GM12878 (cell line): Measurements from ENCODE around the gene USP34. TPM values are rescaled to one million over a fixed set of nuclear protein-coding genes. Genes with fewer than 3 reads are reported as not detected.
A peak's percentile ranks its signal among the peaks of the same experiment; 100 is the strongest.
"Not testable (repeated sequence)": the region's sequence is repeated elsewhere in the genome, so short reads cannot be mapped to it uniquely, and the experiment has no call there.

Experiments
- ATAC-seq: fragments of 200-7000 bp; cut with Tn5 transposase; 3 replicates; pipeline ENCODE4 v1.9.1; 2020; ENCODE audit warnings: mild to moderate bottlenecking, moderate library complexity
- BruUV-seq: library from RNA; stranded (reverse); fragments of 400-500 nt; replicated peaks from 2 replicates; lab custom pipeline; 2021; lab: Mats Ljungman, UMichigan
- CTCF ChIA-PET: fragments of 300-600 bp; sonication (Branson Sonifier 250); formaldehyde crosslinking; extraction: SDS; loops from one replicate; lab custom pipeline; 2021; ENCODE audit warnings: inconsistent platforms; lab: Yijun Ruan, JAX
- POLR2A ChIA-PET: fragments of 350-600 bp; formaldehyde crosslinking; extraction: SDS; loops from one replicate; lab custom pipeline; 2021; ENCODE audit warnings: inconsistent platforms; lab: Charles Lee
- RAD21 ChIA-PET: fragments of 300-600 bp; sonication (Branson Sonifier 250); formaldehyde crosslinking; loops from one replicate; lab custom pipeline; 2023; ENCODE audit warnings: antibody characterized with exemption; ENCODE audit not compliant: unreplicated experiment; lab: Charles Lee
- SMC1A ChIA-PET: fragments of 300-600 bp; sonication (Branson Sonifier 250); formaldehyde crosslinking; loops from one replicate; lab custom pipeline; 2023; ENCODE audit not compliant: unreplicated experiment, uncharacterized antibody; lab: Charles Lee
- DNase-seq: peaks from one replicate; pipeline ENCODE4 v3.0.0-alpha.2; 2011; ENCODE audit warnings: low read depth, low spot score
- FAIRE-seq: peaks from 3 replicates; lab custom pipeline; 2011; peaks lifted over from hg19 to GRCh38; lab: Jason Lieb, UNC
- H2AFZ ChIP-seq: 2 replicates; pipeline ENCODE4 v1.6.0; 2011; ENCODE audit warnings: low read depth, low read length, control low read depth; ENCODE audit not compliant: control insufficient read depth
- H3K27ac ChIP-seq: 2 replicates; pipeline ENCODE4 v1.5.1; 2011; ENCODE audit warnings: control low read depth; ENCODE audit not compliant: control insufficient read depth, insufficient read depth
- H3K27me3 ChIP-seq, 2 experiments: replicated peaks in 1 of 2; 2 replicates each; pipeline versions ENCODE4 v1.6.0 to v1.6.1; 2011; ENCODE audit warnings: low read length in 1 of 2; ENCODE audit not compliant: control insufficient read depth in 2 of 2, insufficient read depth in 2 of 2
- H3K36me3 ChIP-seq, 2 experiments: 2 replicates each; pipeline ENCODE4 v1.5.1; 2011; ENCODE audit warnings: low read length in 1 of 2; ENCODE audit not compliant: control insufficient read depth in 2 of 2, insufficient read depth in 2 of 2
- H3K4me1 ChIP-seq: 2 replicates; pipeline ENCODE4 v1.6.1; 2011; ENCODE audit warnings: mild to moderate bottlenecking, low read length, moderate library complexity, mixed read lengths; ENCODE audit not compliant: control insufficient read depth, insufficient read depth
- H3K4me2 ChIP-seq: 2 replicates; pipeline ENCODE4 v1.6.0; 2011; ENCODE audit warnings: control low read depth; ENCODE audit not compliant: control insufficient read depth, insufficient read depth
- H3K4me3 ChIP-seq: fragments of 200-600 bp; sonication (generic); 2 replicates; pipeline ENCODE4 v1.5.1; 2016
- H3K79me2 ChIP-seq: 2 replicates; pipeline ENCODE4 v1.6.0; 2011; ENCODE audit warnings: low read length; ENCODE audit not compliant: control insufficient read depth, insufficient read depth
- H3K9ac ChIP-seq: 2 replicates; pipeline ENCODE4 v1.8.0; 2011; ENCODE audit warnings: low read length, control low read depth, mixed read lengths; ENCODE audit not compliant: control insufficient read depth, insufficient read depth
- H3K9me3 ChIP-seq: replicated peaks from 3 replicates; pipeline ENCODE4 v1.5.1; 2011; ENCODE audit warnings: mild to moderate bottlenecking, low read length; ENCODE audit not compliant: control insufficient read depth, insufficient read depth
- H4K20me1 ChIP-seq: 2 replicates; pipeline ENCODE4 v1.6.0; 2011; ENCODE audit not compliant: control insufficient read depth, insufficient read depth
- BHLHE40 ChIP-seq, 2 experiments: fragments of 450-650 bp in 1 of 2; IDR thresholded peaks; 2 replicates each; pipeline ENCODE4 v1.6.1; 2011 to 2017; ENCODE audit warnings: low read depth in 2 of 2, borderline replicate concordance in 1 of 2, improper control_type of control experiment in 1 of 2, low read length in 1 of 2, mild to moderate bottlenecking in 1 of 2
- WGBS: methylation state at CpG from one replicate; pipeline ENCODE4 v1.1.6; 2016; ENCODE audit warnings: low lambda C conversion rate; ENCODE audit not compliant: insufficient replicate concordance, insufficient coverage; ENCODE audit errors: missing lambda C conversion rate; 5-methylcytosine and 5-hydroxymethylcytosine counted together
- in situ Hi-C: fragments of 300-500 bp; cut with MboI; formaldehyde crosslinking; loops from 9 replicates; pipeline ENCODE4 v1.14.3; 2018; ENCODE audit warnings: mixed read lengths
- intact Hi-C: fragments of 100-400 bp; cut with micrococcal nuclease; formaldehyde crosslinking; loops from one replicate; pipeline ENCODE4 v1.14.2; 2022; ENCODE audit not compliant: unreplicated experiment
- polyA plus RNA-seq, 11 experiments: library from polyadenylated mRNA; depleted of rRNA in 4 of 11; unstranded in 6 of 11; stranded (reverse) in 5 of 11; fragments of >200 nt; fragmentation: Nextera tagmentation in 4 of 11; fragmentation: Illumina TruSeq in 1 of 11; extraction: Ambion mirVana in 4 of 11; extraction: Trizol in 1 of 11; gene quantifications; 1 replicate in 1 of 11; 2 replicates in 10 of 11; pipeline versions ENCODE4 v1.2.1 to v1.2.3, GENCODE V29; 2011 to 2016; ENCODE audit warnings: inconsistent platforms in 2 of 11, missing spikeins in 2 of 11, low read depth in 1 of 11
- total RNA-seq, 4 experiments: library from RNA; depleted of rRNA in 3 of 4; stranded (reverse); fragments of >200 nt in 3 of 4; fragmentation: Illumina TruSeq in 1 of 4; extraction: Trizol in 1 of 4; gene quantifications; 2 replicates each; pipeline versions ENCODE4 v1.2.1 to v1.2.3, GENCODE V29; 2013 to 2021

Gene USP34
- total and polyA plus RNA-seq, 10 of the 15 experiments (the other 5 are each of a cell fraction or from before 2014, with no cell fraction given), result 26.2 to 106 (median 62.1) TPM

DNA sequence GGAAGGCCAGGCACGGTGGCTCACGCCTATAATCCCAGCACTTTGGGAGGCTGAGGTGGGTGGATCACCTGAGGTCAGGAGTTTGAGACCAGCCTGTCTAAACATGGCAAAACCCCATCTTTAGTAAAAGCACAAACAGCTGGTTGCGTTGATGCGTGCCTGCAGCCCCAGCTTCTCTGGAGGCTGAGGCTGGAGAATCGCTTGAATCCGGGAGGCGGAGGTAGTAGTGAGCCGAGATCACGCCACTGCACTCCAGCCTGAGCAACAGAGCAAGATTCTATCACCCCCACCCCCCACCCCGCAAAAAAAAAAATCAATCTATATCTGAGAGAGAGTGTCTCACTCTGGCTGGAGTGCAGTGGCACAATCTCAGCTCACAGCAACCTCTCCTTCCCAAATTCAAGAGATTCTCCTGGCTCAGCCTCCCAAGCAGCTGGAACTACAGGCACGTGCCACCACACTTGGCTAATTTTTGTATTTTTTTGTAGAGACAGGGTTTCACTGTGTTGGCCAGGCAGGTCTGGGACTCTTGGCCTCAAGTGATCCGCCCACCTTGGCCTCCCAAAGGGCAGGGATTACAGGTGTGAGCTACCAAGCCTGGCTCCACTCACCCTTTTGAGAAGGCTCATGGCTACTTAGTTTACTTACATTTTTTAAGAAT is 6.2 kb upstream of the USP34 start:
- H3K27ac ChIP-seq, H3K4me3 ChIP-seq, BruUV-seq, H3K9ac ChIP-seq, H2AFZ ChIP-seq, H3K9me3 ChIP-seq, intact Hi-C loops, H3K79me2 ChIP-seq, H3K27me3 ChIP-seq, H3K4me2 ChIP-seq, in situ Hi-C loops, H4K20me1 ChIP-seq, DNase-seq, H3K4me1 ChIP-seq, FAIRE-seq, ATAC-seq: not testable (repeated sequence)
- peaks cover 8 to 25% of the 10 kb centered on the region in 2 experiments for H3K36me3 ChIP-seq
- WGBS, result 96% methylated on average over 10 of the region's 12 CpGs
- ChIA-PET RAD21 (interaction anchor here (0.9 kb wide), 1 partner anchor 51 kb away, joined by 3 read pairs; no protein-coding TSS in a partner anchor), CTCF (interaction anchor here (0.6 to 1.8 kb wide), 2 partner anchors 8 to 51 kb away, joined by 3 to 8 read pairs; no protein-coding TSS in a partner anchor), POLR2A (interaction anchor here (1.3 kb wide), 1 partner anchor 57 kb away, joined by 3 read pairs; no protein-coding TSS in a partner anchor), SMC1A (interaction anchor here (0.6 to 2.6 kb wide), 6 partner anchors 11 to 181 kb away, joined by 3 to 10 read pairs (median 3); no protein-coding TSS in a partner anchor)
- peak in 1 of 2 experiments; percentile 10; a peak in 1 of 4 replicates for TF ChIP-seq BHLHE40 (IDR thresholded peaks at IDR 0.05; ENCODE audit: borderline replicate concordance in 1 of 2, low read depth in 2 of 2, low read length in 1 of 2)
